HG03521 (cell line): ENCODE measurements around the gene EPHA3.
"Not testable (repeated sequence)": the region's sequence is repeated elsewhere in the genome, so short reads cannot be mapped to it uniquely, and the experiment has no call there.

ENCODE experiments used
- ATAC-seq: cut with Tn5 transposase; IDR thresholded peaks from one replicate; pipeline ENCODE4 v1.9.1; 2021; ENCODE audit warnings: mild to moderate bottlenecking, moderate library complexity; ENCODE audit not compliant: unreplicated experiment

EPHA3 gene

DNA sequence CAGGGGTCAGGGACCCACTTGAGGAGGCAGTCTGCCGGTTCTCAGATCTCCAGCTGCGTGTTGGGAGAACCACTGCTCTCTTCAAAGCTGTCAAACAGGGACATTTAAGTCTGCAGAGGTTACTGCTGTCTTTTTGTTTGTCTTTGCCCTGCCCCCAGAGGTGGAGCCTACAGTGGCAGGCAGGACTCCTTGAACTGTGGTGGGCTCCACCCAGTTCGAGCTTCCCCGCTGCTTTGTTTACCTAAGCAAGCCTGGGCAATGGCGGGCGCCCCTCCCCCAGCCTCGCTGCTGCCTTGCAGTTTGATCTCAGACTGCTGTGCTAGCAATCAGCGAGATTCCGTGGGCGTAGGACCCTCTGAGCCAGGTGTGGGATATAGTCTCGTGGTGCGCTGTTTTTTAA is 243.5 kb downstream of the EPHA3 start:
- ATAC-seq, result not testable (repeated sequence)

DNA sequence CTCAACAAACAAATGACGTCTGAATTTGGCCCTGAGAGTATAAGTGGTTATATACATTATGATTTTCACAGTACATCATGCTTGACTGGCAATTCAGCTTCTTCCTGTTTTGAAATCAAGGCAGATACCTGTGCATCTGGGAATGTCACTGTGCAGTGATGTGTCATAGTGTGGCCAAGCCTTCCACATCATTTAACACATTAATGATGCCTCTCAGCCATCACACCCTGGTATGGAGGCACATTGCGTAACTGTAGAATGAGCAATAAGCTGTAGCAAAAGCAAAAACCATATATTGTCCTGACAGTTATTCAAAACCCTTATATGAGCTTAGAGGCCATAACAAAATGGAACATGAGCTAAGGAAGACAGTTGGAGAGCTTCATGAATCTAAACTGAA is 246.0 kb downstream of the EPHA3 start:
- no peak for ATAC-seq

- no peak for ATAC-seq
These were observed 250.9 kb downstream of the EPHA3 start for GRCh38 chr3:89358281-89358680.

DNA sequence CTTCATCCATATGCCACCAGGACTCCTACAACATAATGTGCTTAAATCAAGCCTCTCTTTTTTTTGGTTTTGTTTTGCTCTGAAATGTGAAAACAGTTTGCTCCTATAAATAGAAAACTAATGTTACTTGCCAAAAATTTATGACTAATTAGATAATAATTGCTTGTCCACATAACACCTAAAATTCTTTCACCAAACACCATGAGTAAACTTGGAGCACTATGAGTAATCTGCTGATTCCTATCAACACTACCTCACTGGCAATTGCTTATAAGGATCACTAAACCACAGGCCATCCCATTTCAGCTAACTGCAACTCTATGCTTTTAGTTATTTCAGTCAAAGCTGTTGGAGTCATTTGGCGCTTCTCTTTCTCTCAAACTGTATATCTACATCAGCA is 252.7 kb downstream of the EPHA3 start:
- no peak for ATAC-seq

GRCh38 chr3:89362496-89362895 is 255.1 kb downstream of the EPHA3 start:
- ATAC-seq, result no peak

DNA sequence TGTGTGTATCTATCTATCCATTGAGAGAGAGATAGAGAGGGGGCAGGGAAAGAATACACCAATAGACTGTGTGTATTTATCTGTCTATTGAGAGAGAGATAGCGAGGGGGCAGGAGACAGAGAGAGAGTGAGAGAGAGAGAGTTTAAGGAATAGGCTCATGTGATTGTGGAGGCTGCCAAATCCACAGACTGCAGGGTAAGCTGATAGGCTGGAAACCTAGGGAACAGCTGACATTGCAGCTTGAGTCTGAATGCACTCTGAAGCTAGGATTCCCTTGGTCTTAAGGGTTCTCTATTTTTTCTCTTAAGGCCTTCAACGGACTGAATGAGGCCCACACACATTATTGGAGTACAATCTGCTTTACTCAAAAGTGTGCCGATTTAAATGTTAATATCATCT is 255.8 kb downstream of the EPHA3 start:
- no peak for ATAC-seq

DNA sequence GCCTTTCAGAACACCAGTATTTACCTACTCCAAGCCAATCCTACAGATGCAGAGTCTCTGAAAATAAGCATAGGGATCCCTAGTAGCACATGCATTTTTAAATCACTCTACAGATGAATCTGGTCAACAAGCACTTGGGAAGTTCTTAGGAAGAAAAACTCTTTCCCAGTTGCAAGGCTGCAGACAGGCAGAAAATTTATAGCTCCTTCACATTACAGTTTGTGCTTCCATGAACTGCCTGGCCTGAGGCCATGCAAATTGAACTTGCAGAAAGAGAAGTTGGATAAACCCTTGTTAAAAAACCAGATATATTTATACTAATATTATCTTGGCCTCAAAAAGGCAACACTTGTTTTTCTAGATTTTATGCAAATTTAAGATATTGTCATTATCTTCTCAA is 256.9 kb downstream of the EPHA3 start:
- no peak for ATAC-seq

DNA sequence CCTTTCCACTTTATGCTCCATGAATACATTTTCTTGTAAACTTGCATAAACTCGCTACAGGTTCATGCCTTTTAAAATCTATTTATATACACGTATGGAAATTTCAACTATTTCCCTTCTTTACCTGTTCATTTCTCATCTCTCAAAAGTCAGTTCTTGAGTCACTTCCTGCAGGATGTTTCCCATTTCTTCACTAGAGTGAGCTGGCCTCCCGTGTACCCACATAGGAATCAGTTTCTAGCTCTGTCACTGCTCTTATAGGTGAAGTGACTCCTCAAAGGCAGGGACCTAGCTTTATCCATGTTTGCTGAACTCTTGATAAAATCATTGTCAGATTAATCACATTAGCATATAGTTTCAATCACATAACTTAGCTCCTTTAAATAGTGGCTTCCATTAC is 259.7 kb downstream of the EPHA3 start:
- ATAC-seq, result no peak

DNA sequence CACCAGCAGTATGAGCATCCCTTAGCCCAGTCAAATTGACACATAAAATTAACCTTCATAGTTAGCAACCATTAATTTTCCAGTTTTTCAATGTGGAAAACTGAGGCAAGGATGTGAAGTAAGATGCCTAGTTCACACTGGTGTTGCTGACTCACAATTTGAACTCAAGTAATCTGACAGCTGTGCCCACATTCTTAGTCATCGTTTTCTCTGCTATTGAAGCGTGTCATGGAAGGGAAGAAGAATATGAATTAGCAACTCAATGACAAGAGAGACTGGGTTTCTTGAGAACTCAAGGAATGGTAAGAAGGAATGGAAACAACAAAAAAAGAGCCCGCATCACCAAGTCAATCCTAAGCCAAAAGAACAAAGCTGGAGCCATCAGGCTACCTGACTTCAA is 261.4 kb downstream of the EPHA3 start:
- ATAC-seq, result no peak

DNA sequence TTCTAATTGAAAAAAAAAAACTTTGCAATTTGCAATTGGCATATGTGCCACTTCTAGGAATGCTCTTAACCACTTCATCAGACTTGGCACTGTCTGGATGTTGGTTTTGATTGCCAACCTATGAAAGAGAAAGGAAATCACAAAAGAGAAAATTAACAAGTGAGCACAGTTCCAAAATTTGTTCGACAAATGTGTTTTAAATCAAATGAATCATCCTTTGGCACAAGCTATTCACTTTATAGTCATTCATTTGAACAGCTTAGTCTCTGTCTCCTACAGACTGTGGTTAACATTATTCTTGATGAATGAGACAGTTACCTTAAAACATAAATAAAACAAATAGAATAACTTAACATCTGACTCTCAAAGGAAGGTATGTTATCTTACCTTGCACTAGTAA is 265.0 kb downstream of the EPHA3 start:
- no peak for ATAC-seq

DNA sequence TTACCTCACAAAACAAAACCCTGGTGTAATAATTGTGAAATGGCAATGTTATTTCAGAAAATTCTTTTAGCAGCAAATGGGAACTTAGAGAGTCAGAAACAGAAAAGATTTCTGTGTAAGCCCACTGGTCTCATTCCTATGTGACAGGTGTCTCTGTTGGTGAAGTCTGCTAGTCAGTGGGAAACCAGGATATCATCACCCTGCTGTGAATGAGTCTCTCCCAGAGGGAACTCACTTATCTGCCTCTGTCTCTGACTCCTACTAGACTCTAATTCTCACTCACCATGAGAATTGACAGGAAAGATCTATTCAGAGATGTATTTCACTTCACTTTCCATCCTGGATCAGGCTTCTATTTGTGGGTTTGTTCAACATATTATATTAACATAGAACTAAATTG is 266.0 kb downstream of the EPHA3 start:
- no peak for ATAC-seq

- ATAC-seq, result no peak
These were observed 268.0 kb downstream of the EPHA3 start for GRCh38 chr3:89375451-89375850.

DNA sequence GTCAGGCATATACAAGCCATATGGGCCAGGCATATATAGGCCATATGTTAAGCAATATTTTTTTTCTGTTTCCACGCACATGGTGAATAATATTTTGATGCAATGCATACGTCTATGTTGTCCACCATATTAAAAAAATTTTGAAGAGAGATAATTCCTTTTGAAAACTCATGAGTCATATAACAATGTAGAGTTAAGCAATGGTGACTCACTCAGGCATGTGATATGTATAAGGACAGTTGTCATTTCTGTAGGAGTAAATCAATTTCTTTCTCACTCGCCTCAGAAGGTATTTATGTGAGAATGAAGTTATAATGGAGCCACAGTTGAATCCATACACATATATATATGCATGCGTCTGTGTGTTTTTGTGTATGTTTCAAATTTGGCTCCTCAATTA is 272.6 kb downstream of the EPHA3 start:
- ATAC-seq, result no peak

- ATAC-seq, result no peak
These were observed 285.6 kb downstream of the EPHA3 start for GRCh38 chr3:89392991-89393390.

DNA sequence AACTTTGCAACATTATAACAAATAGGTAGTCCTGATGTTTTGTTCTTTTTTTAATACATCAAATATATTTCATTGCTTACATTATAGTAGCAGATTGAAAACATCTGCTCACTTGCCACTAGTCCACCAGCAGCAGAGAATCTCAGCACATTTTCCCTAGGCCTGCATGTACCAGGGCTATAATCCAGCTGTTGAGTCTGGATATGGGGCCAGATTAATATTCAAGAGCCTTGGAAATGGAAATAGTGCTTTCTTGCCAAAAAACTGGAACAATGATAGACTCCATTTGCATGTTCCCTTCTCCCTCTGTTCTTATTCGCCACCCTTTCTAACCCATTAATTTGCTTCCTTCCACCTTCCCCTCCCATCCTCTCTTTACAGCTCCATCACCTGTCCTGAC is 288.0 kb downstream of the EPHA3 start:
- no peak for ATAC-seq

DNA sequence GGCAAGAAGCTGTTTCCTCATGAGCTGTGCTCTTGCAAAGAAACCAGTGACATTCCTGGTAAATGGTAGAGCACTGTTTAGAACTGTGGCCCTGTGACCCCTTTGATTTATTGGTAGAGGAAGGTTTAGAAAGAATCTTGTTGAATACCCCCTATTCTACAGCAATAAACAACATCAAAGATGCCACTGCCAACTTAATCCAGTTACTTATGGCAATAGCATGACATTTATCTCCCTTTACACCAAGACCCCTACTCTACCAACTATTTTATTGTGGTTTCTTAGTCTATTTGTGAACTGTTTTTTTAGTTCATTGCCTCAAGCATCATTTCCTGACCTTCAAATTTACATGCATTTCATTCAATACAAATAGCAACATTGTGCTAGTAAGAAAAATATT is 288.6 kb downstream of the EPHA3 start:
- ATAC-seq, result no peak

- no peak for ATAC-seq
These were observed 294.6 kb downstream of the EPHA3 start for GRCh38 chr3:89402051-89402450.

GRCh38 chr3:89405176-89405575 is 297.8 kb downstream of the EPHA3 start:
- no peak for ATAC-seq

DNA sequence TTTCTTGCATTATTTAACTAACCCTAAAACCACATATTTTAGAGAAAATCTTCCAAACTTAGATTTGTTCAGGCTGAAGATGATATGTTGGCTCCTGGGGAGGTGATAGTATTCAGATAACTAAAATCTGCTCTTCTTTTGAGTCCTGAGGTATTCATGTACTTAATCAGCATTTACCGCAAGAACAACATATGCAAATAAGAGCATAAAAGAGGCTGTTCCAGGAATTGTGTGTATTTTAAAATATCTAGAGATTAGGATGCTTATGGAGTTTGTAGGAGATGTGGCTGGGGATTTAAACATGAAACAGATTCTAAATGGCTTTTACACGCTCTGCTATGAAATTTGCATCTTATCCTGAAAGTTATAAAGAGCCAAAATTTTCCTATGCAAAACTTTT is 298.2 kb downstream of the EPHA3 start:
- ATAC-seq, result no peak

DNA sequence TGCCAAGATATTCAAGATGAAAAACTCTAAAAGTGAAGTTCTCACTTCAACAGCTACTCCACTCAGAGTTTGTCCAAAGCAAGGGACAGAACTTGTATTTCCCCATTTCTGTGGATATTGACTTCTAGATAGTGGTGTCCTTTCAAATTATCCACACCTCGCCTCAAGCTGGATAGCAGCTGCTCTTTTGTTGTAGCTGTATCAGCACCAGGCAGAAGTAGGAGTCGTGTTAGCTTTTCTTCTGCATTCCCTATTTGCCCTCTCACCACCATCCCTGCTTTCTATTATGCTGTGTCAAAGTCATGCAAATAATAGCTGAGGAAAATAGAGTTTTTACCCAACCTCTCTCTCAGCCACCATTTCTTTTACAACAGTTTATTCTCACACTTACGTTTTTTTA is 303.8 kb downstream of the EPHA3 start:
- no peak for ATAC-seq

DNA sequence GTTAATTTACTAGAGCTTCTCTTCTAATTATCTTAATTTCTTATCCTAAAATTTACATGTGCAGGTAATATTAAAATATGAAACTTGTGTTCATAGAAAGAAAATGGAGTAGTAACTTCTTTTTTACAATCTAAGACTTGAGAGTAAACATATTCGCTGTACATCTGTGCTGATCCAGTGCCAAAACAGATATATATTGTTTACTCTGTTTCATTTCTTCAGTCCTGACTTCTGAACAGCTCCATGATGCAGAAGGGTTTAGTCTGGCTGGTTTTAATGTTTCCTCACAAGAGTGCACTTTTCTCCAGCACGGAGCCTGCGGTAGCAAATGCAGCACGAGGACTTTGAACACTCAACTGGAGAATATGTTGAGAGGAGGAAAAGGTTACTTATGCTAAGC is 306.8 kb downstream of the EPHA3 start:
- no peak for ATAC-seq

DNA sequence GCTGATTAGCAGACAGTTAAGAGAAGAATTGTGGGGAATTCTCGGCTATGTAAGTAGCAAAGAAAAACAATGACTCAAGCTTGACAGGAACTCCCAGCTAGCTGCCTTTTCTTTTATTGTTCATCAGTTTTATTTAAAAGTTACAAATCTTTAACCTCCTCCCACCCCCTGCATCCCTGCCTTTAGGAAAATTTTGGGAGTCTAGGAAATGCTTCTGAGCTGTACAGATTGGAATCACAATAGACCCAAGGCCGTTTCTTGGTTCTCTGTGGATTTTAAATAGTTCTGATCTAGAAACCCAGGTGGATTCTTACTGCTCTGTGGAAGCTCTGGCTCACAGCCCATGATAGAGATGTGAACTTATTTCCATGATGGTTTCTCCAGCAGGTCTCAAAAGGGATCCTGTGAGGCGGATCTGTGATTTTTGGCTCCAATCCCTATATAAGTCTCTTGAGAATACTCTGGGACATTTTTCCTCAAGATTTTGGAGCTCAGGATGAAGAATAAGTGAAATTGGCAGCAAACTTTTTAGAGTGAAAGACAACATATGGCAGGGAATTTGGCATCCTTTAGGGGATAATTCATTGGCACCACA is 312.3 kb downstream of the EPHA3 start:
- ATAC-seq, result no peak

DNA sequence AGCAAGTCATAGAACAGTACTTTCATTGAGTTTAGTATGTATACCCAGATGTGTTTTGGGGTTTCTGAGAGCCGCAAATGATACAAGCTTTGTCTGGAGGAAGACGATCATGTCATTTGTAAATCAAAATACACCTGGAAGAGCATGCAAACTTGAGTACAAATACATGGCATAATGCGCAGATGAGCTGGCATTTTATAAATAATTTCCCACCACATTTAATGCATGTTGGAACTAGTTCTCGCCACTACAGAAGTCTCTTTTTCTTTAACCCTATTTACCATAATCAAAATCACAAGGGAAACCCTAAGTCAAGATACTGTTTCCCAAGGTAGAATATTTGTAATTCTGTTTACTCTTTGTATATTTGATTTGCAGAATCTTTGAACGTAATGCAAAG is 318.6 kb downstream of the EPHA3 start:
- ATAC-seq, result no peak
